ENCODE data around the gene MATCAP1. TPM values are rescaled to one million over a fixed set of nuclear protein-coding genes. Genes with fewer than 3 reads are reported as not detected.

MATCAP1 gene
- polyA plus RNA-seq, 1 donor (not counting 4 experiments of a cell fraction or from before 2014, with no cell fraction given) = 13.3 TPM

GRCh38 chr16:67228034-67228785, 44.4 kb upstream of the MATCAP1 start:
- dilution Hi-C loops (cut with MboI; ENCODE audit: extremely low pct_ligation_motif_present, low sequenced_read_pairs) = no loop called here
- H2AFZ ChIP-seq (ENCODE audit: control insufficient read depth, low read length) = no peak overlapping the region
- H3K36me3 ChIP-seq (ENCODE audit: control insufficient read depth in 2 of 2, extremely low read depth in 1 of 2, insufficient read depth in 2 of 2, low read length in 2 of 2) = peaks cover 28 to 31% of the 10 kb centered on the region in 2 experiments
- no peaks in the 10 kb centered on the region for H3K9me1 ChIP-seq (ENCODE audit: control insufficient read depth, extremely low read depth, insufficient read depth, low read length)
- no peaks in the 10 kb centered on the region for H3K27me3 ChIP-seq (ENCODE audit: control insufficient read depth, extremely low read depth, insufficient read depth, low read length)
- no peaks in the 10 kb centered on the region for H4K20me1 ChIP-seq (ENCODE audit: control insufficient read depth, extremely low read depth, insufficient read depth, low read length)
- no peak overlapping the region for H3K27ac ChIP-seq (ENCODE audit: control insufficient read depth, insufficient read depth, low read length)
- TF ChIP-seq EZH2 (IDR thresholded peaks at IDR 0.05; ENCODE audit: low read length) (no peak), CTCF (optimal IDR thresholded peaks at IDR 0.05 in 1 of 3, IDR thresholded peaks at IDR 0.05 in 1 of 3, conservative IDR thresholded peaks at IDR 0.05 in 1 of 3; ENCODE audit: extremely low read depth in 1 of 3, insufficient read depth in 2 of 3, low read length in 3 of 3) (no peak)
- H3K4me3 ChIP-seq (ENCODE audit: control insufficient read depth in 2 of 3, extremely low read depth in 1 of 3, insufficient read depth in 2 of 3, low read depth in 1 of 3, low read length in 3 of 3) = peak overlapping the region; percentile 74 to 80 (median 80)
- DNase-seq (ENCODE audit: low read depth, low spot score) (no peak), FAIRE-seq (no peak)
- peaks cover 17% of the 10 kb centered on the region for H3K4me1 ChIP-seq (ENCODE audit: control insufficient read depth, extremely low read depth, insufficient read depth, low read length)
- H3K4me2 ChIP-seq (ENCODE audit: control insufficient read depth, extremely low read depth, insufficient read depth, low read depth, low read length) = peak overlapping the region; percentile 84
- peak overlapping the region; percentile 77 for H3K9ac ChIP-seq (ENCODE audit: control insufficient read depth, extremely low read depth, insufficient read depth, low read length)
- H3K9me3 ChIP-seq (ENCODE audit: control insufficient read depth, low read depth, low read length) = no peaks in the 10 kb centered on the region
- H3K79me2 ChIP-seq (ENCODE audit: control insufficient read depth, insufficient read depth, low read length) = peaks cover 19% of the 10 kb centered on the region

GRCh38 chr16:67227567-67227921, 43.8 kb upstream of the MATCAP1 start:
- Histone ChIP-seq H3K9ac (ENCODE audit: control insufficient read depth, extremely low read depth, insufficient read depth, low read length) (peak overlapping the region; percentile 77), H3K4me2 (ENCODE audit: control insufficient read depth, extremely low read depth, insufficient read depth, low read depth, low read length) (peak overlapping the region; percentile 84), H3K9me3 (ENCODE audit: control insufficient read depth, low read depth, low read length) (no peaks in the 10 kb centered on the region), H4K20me1 (ENCODE audit: control insufficient read depth, extremely low read depth, insufficient read depth, low read length) (no peaks in the 10 kb centered on the region), H2AFZ (ENCODE audit: control insufficient read depth, low read length) (no peak overlapping the region), H3K9me1 (ENCODE audit: control insufficient read depth, extremely low read depth, insufficient read depth, low read length) (no peaks in the 10 kb centered on the region), H3K27ac (ENCODE audit: control insufficient read depth, insufficient read depth, low read length) (peak overlapping the region; percentile 75), H3K4me1 (ENCODE audit: control insufficient read depth, extremely low read depth, insufficient read depth, low read length) (peaks cover 17% of the 10 kb centered on the region), H3K4me3 (ENCODE audit: control insufficient read depth in 2 of 3, extremely low read depth in 1 of 3, insufficient read depth in 2 of 3, low read depth in 1 of 3, low read length in 3 of 3) (peak overlapping the region; percentile 74 to 80 (median 80)), H3K79me2 (ENCODE audit: control insufficient read depth, insufficient read depth, low read length) (peaks cover 19% of the 10 kb centered on the region), H3K27me3 (ENCODE audit: control insufficient read depth, extremely low read depth, insufficient read depth, low read length) (no peaks in the 10 kb centered on the region), H3K36me3 (ENCODE audit: control insufficient read depth in 2 of 2, extremely low read depth in 1 of 2, insufficient read depth in 2 of 2, low read length in 2 of 2) (peaks cover 26 to 31% of the 10 kb centered on the region in 2 experiments)
- FAIRE-seq (no peak), DNase-seq (ENCODE audit: low read depth, low spot score) (no peak)
- no peak for TF ChIP-seq CTCF (optimal IDR thresholded peaks at IDR 0.05 in 1 of 3, IDR thresholded peaks at IDR 0.05 in 1 of 3, conservative IDR thresholded peaks at IDR 0.05 in 1 of 3; ENCODE audit: extremely low read depth in 1 of 3, insufficient read depth in 2 of 3, low read length in 3 of 3)
- TF ChIP-seq EZH2 (IDR thresholded peaks at IDR 0.05; ENCODE audit: low read length) = no peak
- dilution Hi-C loops (cut with MboI; ENCODE audit: extremely low pct_ligation_motif_present, low sequenced_read_pairs) = no loop called here
